WI38 (cell line): ENCODE data around the gene SHISA6.

Source experiments
- H3K4me3 ChIP-seq: 2 replicates; pipeline ENCODE4 v1.5.1; 2011; ENCODE audit warnings: low read depth, mild to moderate bottlenecking, control low read depth, low read length
- CTCF ChIP-seq: IDR thresholded peaks from 2 replicates; pipeline ENCODE4 v1.5.1; 2012; ENCODE audit warnings: low read depth, mild to moderate bottlenecking, control low read depth, low read length

The SHISA6 gene

GRCh38 chr17:11287791-11288190, 46.8 kb downstream of the SHISA6 start:
- H3K4me3 ChIP-seq: no peak overlapping the region
- no peak for TF ChIP-seq CTCF

GRCh38 chr17:11290814-11291213, 49.8 kb downstream of the SHISA6 start:
- TF ChIP-seq CTCF: no peak
- no peak overlapping the region for H3K4me3 ChIP-seq

GRCh38 chr17:11292491-11292890, 51.5 kb downstream of the SHISA6 start:
- no peak for TF ChIP-seq CTCF

GRCh38 chr17:11293480-11293879, 52.5 kb downstream of the SHISA6 start:
- TF ChIP-seq CTCF: no peak
- H3K4me3 ChIP-seq: no peak overlapping the region

More at GRCh38 chr17:11292491-11292890, 51.5 kb downstream of the SHISA6 start:
- no peak overlapping the region for H3K4me3 ChIP-seq

GRCh38 chr17:11294826-11295225, 53.8 kb downstream of the SHISA6 start:
- no peak for TF ChIP-seq CTCF
- H3K4me3 ChIP-seq: no peak overlapping the region

GRCh38 chr17:11296994-11297393, 56.0 kb downstream of the SHISA6 start:
- no peak overlapping the region for H3K4me3 ChIP-seq
- TF ChIP-seq CTCF: no peak

GRCh38 chr17:11298401-11298800, 57.4 kb downstream of the SHISA6 start:
- H3K4me3 ChIP-seq: no peak overlapping the region
- no peak for TF ChIP-seq CTCF
